HG02973 (cell line): ENCODE data around the gene LRIG1.

Source experiments
- ATAC-seq: cut with Tn5 transposase; IDR thresholded peaks from one replicate; pipeline ENCODE4 v1.9.1; 2021; ENCODE audit warnings: moderate library complexity; ENCODE audit not compliant: unreplicated experiment

The LRIG1 gene

DNA sequence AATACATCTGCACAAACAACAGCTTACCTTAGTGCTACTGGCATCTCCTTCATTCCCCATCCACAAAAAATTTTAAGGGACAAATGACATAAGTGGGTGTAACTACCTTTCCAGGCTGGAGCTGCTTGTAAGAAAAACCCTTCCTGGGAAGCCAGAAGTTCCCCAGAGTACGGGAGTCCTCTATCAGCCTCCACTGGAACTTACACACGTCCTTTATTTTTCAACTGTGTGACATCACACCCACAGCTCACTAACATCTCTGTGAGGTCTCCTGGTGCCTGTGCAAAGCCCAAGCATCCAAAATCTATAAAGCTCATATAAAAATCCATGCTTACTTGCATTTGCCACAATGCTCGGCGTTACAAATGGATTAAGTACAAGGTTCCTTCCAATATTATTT is 27.6 kb downstream of the LRIG1 start:
- no peak for ATAC-seq

- peak; percentile 61 for ATAC-seq
Observed at GRCh38 chr3:66472313-66473134, 28.3 kb downstream of the LRIG1 start.

GRCh38 chr3:66470956-66471686 is 29.7 kb downstream of the LRIG1 start:
- ATAC-seq = no peak

DNA sequence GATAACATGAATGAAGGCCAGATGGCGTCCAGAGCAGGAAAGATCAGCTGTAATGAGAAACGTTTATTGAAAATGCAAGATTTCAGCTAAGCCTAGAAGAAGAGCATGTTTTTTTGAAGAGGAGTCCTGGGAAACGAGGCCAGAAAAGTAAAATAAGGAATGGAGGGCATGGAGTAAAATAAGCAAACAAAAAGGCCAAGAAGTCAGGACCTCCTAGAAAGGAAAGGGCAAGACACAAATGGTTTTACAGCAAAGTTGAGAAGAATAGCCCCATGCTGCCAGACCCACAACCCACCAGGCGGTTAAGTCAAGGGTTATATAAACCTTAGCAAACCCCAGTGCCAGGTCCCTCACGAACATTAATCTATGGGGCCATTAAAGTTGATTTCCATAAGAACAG is 30.5 kb downstream of the LRIG1 start:
- ATAC-seq = no peak

DNA sequence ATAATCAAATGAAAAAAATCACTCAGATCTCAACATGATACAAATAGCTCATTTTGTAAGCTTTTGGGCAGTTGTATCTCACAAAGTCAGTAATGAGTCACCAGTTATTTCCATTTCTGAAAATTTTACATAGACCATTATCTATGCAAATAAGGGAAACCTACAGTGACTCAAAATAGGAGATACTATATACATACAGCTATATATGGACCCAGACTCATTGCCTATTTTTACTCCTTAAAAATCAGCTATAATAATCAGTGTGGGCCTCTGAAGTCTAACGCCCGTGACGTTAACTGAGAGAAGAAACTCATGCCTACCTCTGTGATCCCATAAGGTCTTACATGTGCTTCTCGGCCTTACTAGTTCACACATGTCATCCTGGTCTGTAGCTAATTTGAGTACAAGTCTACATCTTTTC is 31.6 kb downstream of the LRIG1 start:
- peak; percentile 68 for ATAC-seq

DNA sequence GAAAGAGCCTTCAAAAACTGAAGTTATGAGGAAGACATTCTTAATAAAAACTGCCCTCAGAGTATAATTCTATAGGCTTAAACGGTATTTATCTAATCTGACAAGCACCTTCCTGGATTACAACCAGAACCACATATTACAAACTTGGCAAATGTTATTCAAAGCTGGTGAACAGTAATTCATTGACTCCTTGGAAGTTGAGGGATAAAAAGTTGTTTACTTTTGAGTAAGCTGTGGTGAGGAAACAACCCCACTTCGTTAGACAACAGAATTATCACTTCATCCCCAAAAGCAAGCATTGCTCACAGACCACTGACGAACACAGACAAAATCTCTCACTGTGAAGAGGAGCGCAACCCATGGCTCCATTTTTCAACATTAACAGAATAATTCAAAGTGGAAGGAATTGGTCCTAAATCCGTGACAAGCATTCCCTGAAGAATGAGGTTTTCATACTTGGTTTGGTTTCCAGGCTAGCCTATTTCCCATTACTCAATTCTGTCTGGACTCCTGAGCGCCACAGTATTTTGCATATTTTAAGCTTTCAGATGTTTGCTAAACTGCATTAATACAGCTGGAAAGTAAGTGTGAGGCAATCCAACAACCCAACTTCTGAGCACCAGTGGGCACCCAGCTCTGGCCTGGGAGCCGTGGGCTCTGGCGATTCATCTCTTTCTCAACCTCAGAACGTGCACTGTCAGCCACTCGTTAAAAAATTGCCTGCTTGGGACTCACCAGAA is 32.7 kb downstream of the LRIG1 start:
- no peak for ATAC-seq

DNA sequence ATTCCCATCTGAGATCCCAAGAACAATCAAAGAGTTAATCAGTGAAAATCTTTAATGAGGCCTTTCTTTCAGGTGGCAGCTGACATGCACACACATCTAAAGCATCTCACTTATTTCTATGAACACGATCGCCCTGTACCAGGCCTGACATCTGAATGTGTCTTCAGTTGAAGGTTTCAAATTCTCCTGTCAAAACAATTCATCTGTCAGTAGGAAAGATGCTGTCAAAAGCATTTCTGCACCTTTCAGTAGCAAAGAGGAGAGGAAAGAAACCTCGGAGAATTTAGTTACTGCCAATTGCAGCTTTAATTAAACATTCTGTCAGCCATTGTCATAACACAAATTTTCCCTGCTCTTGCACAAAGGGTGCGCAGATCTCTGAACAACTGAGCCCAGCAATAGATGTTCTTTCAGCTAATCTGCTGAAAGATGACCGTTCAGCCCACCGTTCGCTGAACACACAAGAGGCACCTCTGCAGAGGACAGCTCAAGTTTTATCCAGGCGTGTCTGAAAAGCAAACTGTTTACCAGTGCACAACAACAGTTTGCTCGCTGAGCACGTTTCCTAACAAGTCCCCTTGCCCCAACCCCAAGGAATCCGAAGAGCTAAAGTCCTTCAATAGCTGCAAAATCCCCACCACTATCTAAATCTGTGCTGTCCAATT is 34.1 kb downstream of the LRIG1 start:
- no peak for ATAC-seq

GRCh38 chr3:66465587-66465986 is 35.2 kb downstream of the LRIG1 start:
- ATAC-seq = no peak

DNA sequence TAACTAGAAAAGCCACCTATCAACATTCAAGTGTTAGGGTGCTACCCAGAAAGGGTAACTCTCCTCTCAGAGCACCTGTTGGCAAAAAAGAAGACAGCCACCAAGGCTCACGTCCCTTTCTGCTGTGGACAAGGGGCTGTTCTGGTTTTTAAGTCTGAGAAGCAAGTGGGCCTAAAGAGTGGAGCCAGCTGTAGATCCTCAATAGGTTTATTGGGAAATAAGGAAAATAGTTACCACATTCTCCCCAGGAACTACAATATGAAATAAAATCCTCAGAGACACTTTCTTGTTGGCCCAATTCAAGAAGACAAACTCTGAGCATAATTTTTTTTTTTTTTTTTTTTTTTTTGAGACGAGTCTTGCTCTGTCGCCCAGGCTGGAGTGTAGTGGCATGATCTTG is 35.8 kb downstream of the LRIG1 start:
- ATAC-seq = no peak

GRCh38 chr3:66464512-66464894 is 36.3 kb downstream of the LRIG1 start:
- no peak for ATAC-seq

GRCh38 chr3:66463730-66464511 is 36.9 kb downstream of the LRIG1 start:
- ATAC-seq = no peak

- ATAC-seq = no peak
Observed at GRCh38 chr3:66463054-66463631, 37.7 kb downstream of the LRIG1 start.

- no peak for ATAC-seq
Observed at GRCh38 chr3:66457252-66457651, 43.6 kb downstream of the LRIG1 start.

DNA sequence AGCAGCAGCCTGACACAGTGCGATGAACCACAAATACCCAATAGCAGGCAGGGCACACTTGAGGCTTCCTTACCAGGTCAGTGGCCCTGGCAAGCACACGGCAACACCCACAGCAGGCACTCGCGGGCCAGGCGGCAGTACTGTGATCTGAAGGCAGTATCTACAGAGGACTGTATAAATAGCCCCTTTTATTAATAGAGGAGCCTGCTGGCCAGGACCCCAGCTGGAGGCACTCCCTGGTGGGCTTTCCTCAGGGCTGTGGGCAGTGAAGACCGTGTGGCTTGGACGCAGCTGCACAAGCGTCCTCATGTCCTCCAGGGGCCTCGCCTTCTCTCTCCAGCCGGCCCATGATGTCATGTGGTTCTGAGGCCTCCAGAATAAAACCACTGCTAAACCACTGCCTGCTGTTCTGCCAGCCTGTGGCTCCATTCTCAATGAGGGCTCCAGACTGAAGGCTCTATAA is 44.1 kb downstream of the LRIG1 start:
- ATAC-seq = no peak

DNA sequence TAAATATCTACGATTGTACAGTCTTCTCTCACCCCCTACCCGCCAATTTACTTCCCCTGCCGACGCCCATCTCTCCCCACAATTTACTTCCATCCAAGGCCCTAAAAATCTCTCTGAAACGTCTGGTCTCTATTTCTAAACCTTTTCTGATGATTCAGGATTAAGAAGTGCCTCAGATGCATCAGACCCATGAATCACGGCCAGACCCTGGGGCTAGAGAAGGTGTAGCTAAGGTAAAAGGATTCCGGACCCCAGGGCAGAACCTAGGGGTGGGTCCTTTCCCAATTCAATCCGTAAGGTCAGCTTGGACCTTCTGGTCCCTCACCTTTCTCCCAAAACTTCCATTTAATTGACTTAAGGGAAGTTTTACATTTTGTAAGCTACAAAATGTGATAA is 46.4 kb downstream of the LRIG1 start:
- ATAC-seq = no peak

GRCh38 chr3:66453651-66454463 is 47.0 kb downstream of the LRIG1 start:
- ATAC-seq = no peak

GRCh38 chr3:66452303-66453011 is 48.4 kb downstream of the LRIG1 start:
- ATAC-seq = no peak

DNA sequence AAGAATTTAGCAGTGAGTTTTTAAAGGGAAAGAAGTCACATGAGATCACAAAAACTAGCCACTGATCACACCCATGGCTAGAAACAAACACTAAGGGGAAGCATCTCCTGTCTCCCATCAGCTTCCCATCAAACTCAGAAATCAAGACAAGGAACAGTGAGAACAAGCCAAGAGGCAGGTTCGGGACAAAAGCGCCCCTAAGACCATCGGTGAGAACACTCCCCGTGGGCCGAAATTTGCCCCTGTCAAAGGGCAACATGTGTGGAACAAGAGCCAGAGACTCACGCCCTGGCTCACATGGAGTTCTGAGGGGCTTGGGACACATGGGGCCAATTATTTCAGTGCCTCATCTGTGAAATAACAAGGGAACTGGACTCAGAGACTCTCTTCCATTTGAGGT is 49.1 kb downstream of the LRIG1 start:
- ATAC-seq = no peak
